Neural progenitor cell (in vitro differentiated cells): ENCODE results near the gene LIPG.

Source experiments
- EZH2 ChIP-seq: fragments of 200-600 bp; sonication (generic); IDR thresholded peaks from 2 replicates; pipeline ENCODE4 v1.6.1; 2017; ENCODE audit warnings: antibody characterized with exemption, mild to moderate bottlenecking, moderate library complexity
- TF ChIP-seq, protein P1 (sequence below): fragments of 200-600 bp; sonication (generic); IDR thresholded peaks from 2 replicates; pipeline ENCODE4 v1.5.1; 2017; ENCODE audit warnings: antibody characterized with exemption, mild to moderate bottlenecking

DNA sequence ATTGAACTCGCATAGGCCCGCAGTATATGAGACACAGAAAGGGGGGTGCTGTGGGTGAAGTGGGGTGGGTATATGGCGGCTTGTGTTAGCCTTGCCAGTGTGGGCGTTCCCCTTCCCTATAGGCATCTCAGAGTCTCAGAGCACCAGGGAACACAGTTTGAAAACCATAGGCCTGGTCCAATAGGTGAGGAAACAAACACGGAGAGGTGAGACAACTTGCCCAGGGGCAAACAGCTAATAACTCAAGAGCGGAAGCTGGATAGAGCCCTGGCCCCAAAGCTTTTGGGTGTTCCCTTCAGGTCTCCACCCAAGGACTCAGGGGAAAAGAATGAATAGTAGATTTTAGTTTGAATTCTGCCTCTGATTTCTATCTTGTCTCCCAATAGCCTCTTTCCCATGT, 7.9 kb downstream of the LIPG start:
- TF ChIP-seq, protein P1, sequence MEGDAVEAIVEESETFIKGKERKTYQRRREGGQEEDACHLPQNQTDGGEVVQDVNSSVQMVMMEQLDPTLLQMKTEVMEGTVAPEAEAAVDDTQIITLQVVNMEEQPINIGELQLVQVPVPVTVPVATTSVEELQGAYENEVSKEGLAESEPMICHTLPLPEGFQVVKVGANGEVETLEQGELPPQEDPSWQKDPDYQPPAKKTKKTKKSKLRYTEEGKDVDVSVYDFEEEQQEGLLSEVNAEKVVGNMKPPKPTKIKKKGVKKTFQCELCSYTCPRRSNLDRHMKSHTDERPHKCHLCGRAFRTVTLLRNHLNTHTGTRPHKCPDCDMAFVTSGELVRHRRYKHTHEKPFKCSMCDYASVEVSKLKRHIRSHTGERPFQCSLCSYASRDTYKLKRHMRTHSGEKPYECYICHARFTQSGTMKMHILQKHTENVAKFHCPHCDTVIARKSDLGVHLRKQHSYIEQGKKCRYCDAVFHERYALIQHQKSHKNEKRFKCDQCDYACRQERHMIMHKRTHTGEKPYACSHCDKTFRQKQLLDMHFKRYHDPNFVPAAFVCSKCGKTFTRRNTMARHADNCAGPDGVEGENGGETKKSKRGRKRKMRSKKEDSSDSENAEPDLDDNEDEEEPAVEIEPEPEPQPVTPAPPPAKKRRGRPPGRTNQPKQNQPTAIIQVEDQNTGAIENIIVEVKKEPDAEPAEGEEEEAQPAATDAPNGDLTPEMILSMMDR: no peak
- no peak for TF ChIP-seq EZH2
